ENCODE measurements around the gene DTNA.
"Not testable (repeated sequence)": the region's sequence is repeated elsewhere in the genome, so short reads cannot be mapped to it uniquely, and the experiment has no call there.

DTNA gene

GRCh38 chr18:34911661-34912384 lies 201.7 kb downstream of the DTNA start:
- DNase-seq = no peak

GRCh38 chr18:34913837-34914661 lies 204.0 kb downstream of the DTNA start:
- DNase-seq = no peak
- TF ChIP-seq POLR2A (IDR thresholded peaks at IDR 0.05; ENCODE audit: low read length) = no peak
- no peak for TF ChIP-seq GATA1 (IDR thresholded peaks at IDR 0.05; ENCODE audit: low read depth, low read length)

More at GRCh38 chr18:34911661-34912384, 201.7 kb downstream of the DTNA start:
- TF ChIP-seq GATA1 (IDR thresholded peaks at IDR 0.05; ENCODE audit: low read depth, low read length) (no peak), POLR2A (IDR thresholded peaks at IDR 0.05; ENCODE audit: low read length) (no peak)

- DNase-seq = no peak
- no peak for TF ChIP-seq GATA1 (IDR thresholded peaks at IDR 0.05; ENCODE audit: low read depth, low read length)
- no peak for TF ChIP-seq POLR2A (IDR thresholded peaks at IDR 0.05; ENCODE audit: low read length)
These were observed 204.9 kb downstream of the DTNA start for GRCh38 chr18:34915046-34915445.

- not testable (repeated sequence) for DNase-seq
These were observed 206.4 kb downstream of the DTNA start for GRCh38 chr18:34916539-34916938.

- no peak for DNase-seq
- TF ChIP-seq POLR2A (IDR thresholded peaks at IDR 0.05; ENCODE audit: low read length) (no peak), GATA1 (IDR thresholded peaks at IDR 0.05; ENCODE audit: low read depth, low read length) (no peak)
These were observed 208.8 kb downstream of the DTNA start for GRCh38 chr18:34918856-34919255.

- TF ChIP-seq POLR2A (IDR thresholded peaks at IDR 0.05; ENCODE audit: low read length) = no peak
- no peak for TF ChIP-seq GATA1 (IDR thresholded peaks at IDR 0.05; ENCODE audit: low read depth, low read length)
- no peak for DNase-seq
These were observed 211.1 kb downstream of the DTNA start for GRCh38 chr18:34921226-34921625.

- TF ChIP-seq GATA1 (IDR thresholded peaks at IDR 0.05; ENCODE audit: low read depth, low read length) (no peak), POLR2A (IDR thresholded peaks at IDR 0.05; ENCODE audit: low read length) (no peak)
- DNase-seq = no peak
These were observed 211.8 kb downstream of the DTNA start for GRCh38 chr18:34921811-34922385.

GRCh38 chr18:34922594-34922993 lies 212.5 kb downstream of the DTNA start:
- not testable (repeated sequence) for DNase-seq

GRCh38 chr18:34923911-34924310 lies 213.8 kb downstream of the DTNA start:
- TF ChIP-seq GATA1 (IDR thresholded peaks at IDR 0.05; ENCODE audit: low read depth, low read length) = no peak
- TF ChIP-seq POLR2A (IDR thresholded peaks at IDR 0.05; ENCODE audit: low read length) = no peak
- DNase-seq = no peak

- DNase-seq = no peak
- TF ChIP-seq POLR2A (IDR thresholded peaks at IDR 0.05; ENCODE audit: low read length) (no peak), GATA1 (IDR thresholded peaks at IDR 0.05; ENCODE audit: low read depth, low read length) (no peak)
These were observed 216.6 kb downstream of the DTNA start for GRCh38 chr18:34926683-34927082.

- DNase-seq = no peak
- TF ChIP-seq POLR2A (IDR thresholded peaks at IDR 0.05; ENCODE audit: low read length) (no peak), GATA1 (IDR thresholded peaks at IDR 0.05; ENCODE audit: low read depth, low read length) (no peak)
These were observed 218.1 kb downstream of the DTNA start for GRCh38 chr18:34928088-34928753.

- DNase-seq = no peak
- TF ChIP-seq GATA1 (IDR thresholded peaks at IDR 0.05; ENCODE audit: low read depth, low read length) (no peak), POLR2A (IDR thresholded peaks at IDR 0.05; ENCODE audit: low read length) (no peak)
These were observed 218.7 kb downstream of the DTNA start for GRCh38 chr18:34928754-34929335.

GRCh38 chr18:34929336-34929780 lies 219.3 kb downstream of the DTNA start:
- no peak for DNase-seq
- TF ChIP-seq GATA1 (IDR thresholded peaks at IDR 0.05; ENCODE audit: low read depth, low read length) (no peak), POLR2A (IDR thresholded peaks at IDR 0.05; ENCODE audit: low read length) (no peak)

- TF ChIP-seq POLR2A (IDR thresholded peaks at IDR 0.05; ENCODE audit: low read length) = no peak
- no peak for TF ChIP-seq GATA1 (IDR thresholded peaks at IDR 0.05; ENCODE audit: low read depth, low read length)
- no peak for DNase-seq
These were observed 222.3 kb downstream of the DTNA start for GRCh38 chr18:34932363-34932762.

Data from erythroblast (primary cell).